NCI-H82 treated with DMSO at 0.1 percent for 48 hours (cell line): ENCODE results near the gene TSKU.

ENCODE experiments used
- DNase-seq: peaks from one replicate; lab custom pipeline; 2025; ENCODE audit not compliant: unreplicated experiment; lab: John Stamatoyannopoulos, UW

TSKU gene

GRCh38 chr11:76769645-76770586 is 13.2 kb upstream of the TSKU start:
- no peak for DNase-seq

GRCh38 chr11:76770642-76771445 is 12.3 kb upstream of the TSKU start:
- no peak for DNase-seq

GRCh38 chr11:76771446-76772099 is 11.6 kb upstream of the TSKU start:
- DNase-seq, result no peak

GRCh38 chr11:76772100-76772782 is 10.9 kb upstream of the TSKU start:
- DNase-seq, result no peak

GRCh38 chr11:76772783-76773106 is 10.4 kb upstream of the TSKU start:
- no peak for DNase-seq

GRCh38 chr11:76773921-76774361 is 9.2 kb upstream of the TSKU start:
- no peak for DNase-seq

- DNase-seq, result no peak
Observed at GRCh38 chr11:76776472-76776871, 6.7 kb upstream of the TSKU start.

- no peak for DNase-seq
Observed at GRCh38 chr11:76777305-76777704, 5.9 kb upstream of the TSKU start.

- DNase-seq, result no peak
Observed at GRCh38 chr11:76777876-76778275, 5.3 kb upstream of the TSKU start.

- DNase-seq, result no peak
Observed at GRCh38 chr11:76778874-76779273, 4.3 kb upstream of the TSKU start.

- DNase-seq, result no peak
Observed at GRCh38 chr11:76781046-76781801, 1.9 kb upstream of the TSKU start.

GRCh38 chr11:76781807-76782530 is 1.2 kb upstream of the TSKU start:
- DNase-seq, result no peak

- peak; percentile 97 for DNase-seq
Observed at GRCh38 chr11:76782531-76783293, 444 bp upstream of the TSKU start.

- DNase-seq, result no peak
Observed at GRCh38 chr11:76783896-76784813, 999 bp downstream of the TSKU start.

GRCh38 chr11:76785513-76785912 is 2.4 kb downstream of the TSKU start:
- DNase-seq, result no peak

GRCh38 chr11:76786016-76786415 is 2.9 kb downstream of the TSKU start:
- no peak for DNase-seq

- no peak for DNase-seq
Observed at GRCh38 chr11:76786441-76787014, 3.4 kb downstream of the TSKU start.
